ENCODE measurements around the gene TTC34.
A peak's percentile ranks its signal among the peaks of the same experiment; 100 is the strongest.
"Not testable (repeated sequence)": the region's sequence is repeated elsewhere in the genome, so short reads cannot be mapped to it uniquely, and the experiment has no call there.

The TTC34 gene

GRCh38 chr1:2676726-2677125, 124.8 kb downstream of the TTC34 start:
- not testable (repeated sequence) for DNase-seq (ENCODE audit: low spot score)

GRCh38 chr1:2671656-2672055, 129.8 kb downstream of the TTC34 start:
- not testable (repeated sequence) for DNase-seq (ENCODE audit: low spot score)

- DNase-seq (ENCODE audit: low spot score), result not testable (repeated sequence)
Observed at GRCh38 chr1:2659806-2660205, 141.7 kb downstream of the TTC34 start.

GRCh38 chr1:2657909-2658308, 143.6 kb downstream of the TTC34 start:
- not testable (repeated sequence) for DNase-seq (ENCODE audit: low spot score)

- not testable (repeated sequence) for DNase-seq (ENCODE audit: low spot score)
Observed at GRCh38 chr1:2657124-2657523, 144.4 kb downstream of the TTC34 start.

- DNase-seq (ENCODE audit: low spot score), result not testable (repeated sequence)
Observed at GRCh38 chr1:2655598-2656434, 145.7 kb downstream of the TTC34 start.

GRCh38 chr1:2654443-2654948, 147.0 kb downstream of the TTC34 start:
- DNase-seq (ENCODE audit: low spot score), result not testable (repeated sequence)

GRCh38 chr1:2653741-2654442, 147.6 kb downstream of the TTC34 start:
- DNase-seq (ENCODE audit: low spot score), result not testable (repeated sequence)

GRCh38 chr1:2652926-2653571, 148.4 kb downstream of the TTC34 start:
- DNase-seq (ENCODE audit: low spot score), result not testable (repeated sequence)

- not testable (repeated sequence) for DNase-seq (ENCODE audit: low spot score)
Observed at GRCh38 chr1:2652152-2652925, 149.2 kb downstream of the TTC34 start.

- DNase-seq (ENCODE audit: low spot score), result no peak
Observed at GRCh38 chr1:2650967-2651645, 150.4 kb downstream of the TTC34 start.

GRCh38 chr1:2646837-2647236, 154.7 kb downstream of the TTC34 start:
- no peak for DNase-seq (ENCODE audit: low spot score)

GRCh38 chr1:2645776-2646175, 155.7 kb downstream of the TTC34 start:
- DNase-seq (ENCODE audit: low spot score), result no peak

- no peak for DNase-seq (ENCODE audit: low spot score)
Observed at GRCh38 chr1:2645143-2645542, 156.3 kb downstream of the TTC34 start.

GRCh38 chr1:2644591-2645101, 156.8 kb downstream of the TTC34 start:
- DNase-seq (ENCODE audit: low spot score), result no peak

GRCh38 chr1:2644171-2644570, 157.3 kb downstream of the TTC34 start:
- DNase-seq (ENCODE audit: low spot score), result no peak

GRCh38 chr1:2643414-2644077, 157.9 kb downstream of the TTC34 start:
- no peak for DNase-seq (ENCODE audit: low spot score)

- DNase-seq (ENCODE audit: low spot score), result peak; percentile 49
Observed at GRCh38 chr1:2642560-2643413, 158.7 kb downstream of the TTC34 start.

GRCh38 chr1:2642131-2642559, 159.3 kb downstream of the TTC34 start:
- DNase-seq (ENCODE audit: low spot score), result no peak

Measured in hematopoietic multipotent progenitor cell treated with erythropoietin and hydrocortisone succinate and interleukin-3 and kit ligand, for 15 days (in vitro differentiated cells).